ENCODE results near the gene ZNF444.
"Not testable (repeated sequence)": the region's sequence is repeated elsewhere in the genome, so short reads cannot be mapped to it uniquely, and the experiment has no call there.

Gene ZNF444

DNA sequence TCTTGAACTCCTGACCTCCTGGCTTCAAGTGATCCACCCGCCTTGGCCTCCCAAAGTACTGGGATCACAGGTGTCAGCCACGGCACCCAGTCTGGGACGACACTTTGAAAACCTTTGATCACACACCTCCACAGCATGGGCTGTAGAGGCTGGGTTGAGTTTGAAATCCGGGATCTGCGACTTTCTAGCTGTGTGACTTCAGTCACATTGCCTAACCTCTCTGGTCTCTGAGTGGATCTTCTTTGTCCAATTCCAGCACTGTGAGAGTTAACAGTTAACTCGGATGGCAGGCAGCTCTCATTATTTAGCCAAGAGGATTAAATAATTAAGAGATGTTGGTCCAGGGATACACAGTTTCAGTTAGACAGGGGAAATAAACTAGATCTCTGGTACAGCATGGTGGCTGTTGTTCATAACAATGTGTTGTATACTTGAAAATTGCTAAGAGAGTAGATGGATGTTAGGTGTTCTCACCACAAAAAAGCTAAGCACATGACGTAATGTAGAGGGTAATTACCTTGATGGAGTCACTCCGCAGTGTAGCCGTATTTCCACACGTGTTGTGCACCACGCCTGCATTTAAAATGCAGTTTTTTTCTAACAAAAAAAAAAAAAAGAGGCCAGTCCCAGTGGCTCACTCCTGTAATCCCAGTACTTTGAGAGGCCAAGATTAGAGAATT lies 36.6 kb downstream of the ZNF444 start:
- TF ChIP-seq, protein P1, sequence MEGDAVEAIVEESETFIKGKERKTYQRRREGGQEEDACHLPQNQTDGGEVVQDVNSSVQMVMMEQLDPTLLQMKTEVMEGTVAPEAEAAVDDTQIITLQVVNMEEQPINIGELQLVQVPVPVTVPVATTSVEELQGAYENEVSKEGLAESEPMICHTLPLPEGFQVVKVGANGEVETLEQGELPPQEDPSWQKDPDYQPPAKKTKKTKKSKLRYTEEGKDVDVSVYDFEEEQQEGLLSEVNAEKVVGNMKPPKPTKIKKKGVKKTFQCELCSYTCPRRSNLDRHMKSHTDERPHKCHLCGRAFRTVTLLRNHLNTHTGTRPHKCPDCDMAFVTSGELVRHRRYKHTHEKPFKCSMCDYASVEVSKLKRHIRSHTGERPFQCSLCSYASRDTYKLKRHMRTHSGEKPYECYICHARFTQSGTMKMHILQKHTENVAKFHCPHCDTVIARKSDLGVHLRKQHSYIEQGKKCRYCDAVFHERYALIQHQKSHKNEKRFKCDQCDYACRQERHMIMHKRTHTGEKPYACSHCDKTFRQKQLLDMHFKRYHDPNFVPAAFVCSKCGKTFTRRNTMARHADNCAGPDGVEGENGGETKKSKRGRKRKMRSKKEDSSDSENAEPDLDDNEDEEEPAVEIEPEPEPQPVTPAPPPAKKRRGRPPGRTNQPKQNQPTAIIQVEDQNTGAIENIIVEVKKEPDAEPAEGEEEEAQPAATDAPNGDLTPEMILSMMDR (conservative IDR thresholded peaks at IDR 0.05; ENCODE audit: low read length) = no peak
- DNase-seq (ENCODE audit: low read depth) = no peak

DNA sequence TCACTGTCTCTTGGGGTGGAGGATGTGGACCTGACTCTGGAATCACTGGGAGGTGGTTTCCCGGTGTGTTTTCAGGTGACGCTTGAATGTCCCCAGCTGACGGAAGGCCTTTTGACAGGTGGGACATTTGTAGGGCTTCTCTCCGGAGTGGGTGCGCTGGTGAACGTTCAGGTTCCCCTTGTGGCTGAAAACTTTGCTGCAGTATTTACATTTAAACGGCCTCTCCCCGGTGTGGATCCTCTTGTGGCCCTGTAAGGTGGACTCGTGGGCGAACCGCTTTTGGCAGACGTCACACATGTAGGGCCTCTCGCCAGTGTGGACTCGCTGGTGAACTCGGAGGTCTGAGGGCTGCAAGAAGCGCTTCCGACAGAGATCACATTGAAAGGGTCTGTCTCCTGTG lies 48.7 kb downstream of the ZNF444 start:
- TF ChIP-seq, protein P1 (conservative IDR thresholded peaks at IDR 0.05; ENCODE audit: low read length) = no peak
- H3K4me3 ChIP-seq (ENCODE audit: low read length) = no peak overlapping the region
- DNase-seq (ENCODE audit: low read depth) = no peak

More for the DNA sequence above, 36.6 kb downstream of the ZNF444 start:
- no peak overlapping the region for H3K4me3 ChIP-seq (ENCODE audit: low read length)

DNA sequence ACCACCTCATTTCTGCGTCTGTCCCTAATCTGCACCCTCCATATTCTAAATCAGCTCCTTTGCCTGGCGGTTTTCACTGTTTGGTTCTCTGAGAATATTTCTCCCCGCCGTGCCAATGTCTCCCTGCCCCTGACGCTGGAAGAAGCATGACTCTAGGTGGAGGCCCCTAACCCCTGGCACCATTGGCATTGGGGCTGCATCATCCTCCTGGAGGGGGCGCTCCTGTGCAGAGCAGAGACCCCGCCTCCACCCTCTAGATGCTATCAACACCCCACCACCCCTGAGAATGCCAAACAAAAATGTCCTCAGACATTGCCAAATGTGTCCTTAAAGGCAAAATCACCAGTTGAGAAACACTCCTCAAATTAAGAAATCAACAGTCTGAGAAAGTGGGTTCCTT lies 50.0 kb downstream of the ZNF444 start:
- H3K4me3 ChIP-seq (ENCODE audit: low read length) = no peak overlapping the region
- DNase-seq (ENCODE audit: low read depth) = no peak
- TF ChIP-seq, protein P1 (conservative IDR thresholded peaks at IDR 0.05; ENCODE audit: low read length) = no peak

DNA sequence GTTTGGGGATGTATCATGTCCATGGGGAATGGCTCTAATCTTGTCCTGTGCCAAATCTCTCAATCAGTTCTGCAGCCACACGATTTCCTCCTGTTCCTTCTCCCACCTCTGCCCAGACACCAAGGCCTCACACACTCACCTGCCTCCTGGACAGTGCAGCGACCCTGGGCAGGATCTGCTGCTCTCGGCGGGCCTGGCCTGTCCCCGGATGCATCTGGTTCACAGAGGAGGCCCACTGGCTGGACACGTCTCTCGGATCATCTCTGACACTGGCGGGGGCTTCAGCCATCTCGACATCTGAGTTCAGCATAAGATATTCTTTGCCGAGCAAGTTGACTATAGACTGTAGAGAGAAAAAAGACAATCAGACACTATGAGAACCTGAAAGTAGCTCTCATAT lies 50.6 kb downstream of the ZNF444 start:
- no peak overlapping the region for H3K4me3 ChIP-seq (ENCODE audit: low read length)
- TF ChIP-seq, protein P1 (conservative IDR thresholded peaks at IDR 0.05; ENCODE audit: low read length) = no peak
- no peak for DNase-seq (ENCODE audit: low read depth)

DNA sequence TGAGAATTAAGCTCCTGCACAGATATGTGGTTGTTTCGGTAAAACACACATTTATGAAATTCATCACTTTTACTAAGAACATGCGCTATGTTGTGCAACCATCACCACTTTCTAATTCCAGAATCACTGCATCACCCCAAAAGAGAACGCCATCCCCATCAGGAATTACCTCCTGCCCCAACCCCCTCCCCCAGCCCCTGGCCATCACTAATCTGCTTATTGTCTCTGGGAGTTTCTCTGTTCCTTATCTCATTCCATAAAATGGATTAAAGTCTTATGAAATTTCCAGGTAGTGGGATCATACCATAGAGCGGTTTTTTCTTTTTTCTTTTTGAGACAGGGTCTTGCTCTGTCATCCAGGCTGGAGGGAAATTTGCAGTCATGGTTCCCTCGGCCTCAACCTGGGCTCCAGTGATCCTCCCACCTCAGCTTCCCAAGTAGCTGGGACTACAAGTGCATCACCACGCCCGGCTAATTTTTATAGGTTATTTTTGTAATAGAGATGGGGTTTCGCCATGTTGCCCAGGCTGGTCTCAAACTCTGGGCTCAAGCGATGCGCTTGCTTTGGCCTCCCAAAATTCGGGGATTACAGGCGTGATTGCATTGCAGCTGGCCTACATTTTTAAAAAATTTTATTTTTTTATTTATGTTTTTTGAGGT lies 53.0 kb downstream of the ZNF444 start:
- TF ChIP-seq, protein P1 (conservative IDR thresholded peaks at IDR 0.05; ENCODE audit: low read length) = no peak
- no peak overlapping the region for H3K4me3 ChIP-seq (ENCODE audit: low read length)
- no peak for DNase-seq (ENCODE audit: low read depth)

DNA sequence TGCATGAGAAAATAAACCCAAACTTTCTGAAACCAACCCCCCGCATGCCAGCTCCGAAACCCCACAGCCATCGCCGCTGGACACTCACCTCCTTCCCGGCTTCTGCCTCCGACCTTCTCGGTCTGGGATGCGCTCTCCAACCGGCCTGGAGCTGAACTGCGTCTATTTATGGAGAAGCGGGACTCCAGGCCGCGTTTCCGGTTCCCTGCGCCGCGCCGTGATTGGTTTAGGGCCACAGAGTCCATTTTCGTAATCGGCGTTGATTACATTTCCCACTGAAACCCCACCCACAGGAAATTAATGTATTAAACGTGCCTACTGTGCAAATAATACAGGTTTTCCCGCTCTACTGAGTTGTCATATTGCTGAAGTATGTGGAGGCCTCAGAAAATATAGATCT lies 56.6 kb downstream of the ZNF444 start, which contains the start of gene ZSCAN5B:
Gene ZSCAN5B, minus strand, starts transcription at position 138 of the 400 bp plus-strand sequence. CDS start 4,731 bp downstream, outside the sequence.
- DNase-seq (ENCODE audit: low read depth) = not testable (repeated sequence)

DNA sequence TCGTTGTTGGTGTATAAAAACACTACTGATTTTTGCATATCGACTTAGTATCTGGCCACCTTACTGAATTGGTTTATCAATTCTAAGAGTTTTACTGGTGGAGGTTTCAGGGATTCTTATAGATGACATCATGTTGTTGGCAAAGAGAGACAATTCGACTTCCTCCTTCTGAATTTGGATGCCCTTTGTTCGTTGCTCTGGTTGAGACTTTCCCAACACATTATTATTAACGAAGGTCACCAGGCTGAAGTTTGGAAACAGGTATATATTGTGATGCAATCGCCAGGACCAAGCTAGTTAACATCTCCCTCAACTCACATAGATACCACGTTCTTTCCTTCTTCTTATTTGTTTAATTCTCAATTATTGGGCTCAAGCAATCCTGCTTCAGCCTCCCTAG lies 58.6 kb downstream of the ZNF444 start:
- TF ChIP-seq, protein P1 (conservative IDR thresholded peaks at IDR 0.05; ENCODE audit: low read length) = no peak
- DNase-seq (ENCODE audit: low read depth) = no peak
- no peak overlapping the region for H3K4me3 ChIP-seq (ENCODE audit: low read length)

More for the DNA sequence above, 56.6 kb downstream of the ZNF444 start, which contains the start of gene ZSCAN5B:
- H3K4me3 ChIP-seq (ENCODE audit: low read length) = not testable (repeated sequence)
